ENCODE data around the gene NFKBIZ.

NFKBIZ gene, protein sequence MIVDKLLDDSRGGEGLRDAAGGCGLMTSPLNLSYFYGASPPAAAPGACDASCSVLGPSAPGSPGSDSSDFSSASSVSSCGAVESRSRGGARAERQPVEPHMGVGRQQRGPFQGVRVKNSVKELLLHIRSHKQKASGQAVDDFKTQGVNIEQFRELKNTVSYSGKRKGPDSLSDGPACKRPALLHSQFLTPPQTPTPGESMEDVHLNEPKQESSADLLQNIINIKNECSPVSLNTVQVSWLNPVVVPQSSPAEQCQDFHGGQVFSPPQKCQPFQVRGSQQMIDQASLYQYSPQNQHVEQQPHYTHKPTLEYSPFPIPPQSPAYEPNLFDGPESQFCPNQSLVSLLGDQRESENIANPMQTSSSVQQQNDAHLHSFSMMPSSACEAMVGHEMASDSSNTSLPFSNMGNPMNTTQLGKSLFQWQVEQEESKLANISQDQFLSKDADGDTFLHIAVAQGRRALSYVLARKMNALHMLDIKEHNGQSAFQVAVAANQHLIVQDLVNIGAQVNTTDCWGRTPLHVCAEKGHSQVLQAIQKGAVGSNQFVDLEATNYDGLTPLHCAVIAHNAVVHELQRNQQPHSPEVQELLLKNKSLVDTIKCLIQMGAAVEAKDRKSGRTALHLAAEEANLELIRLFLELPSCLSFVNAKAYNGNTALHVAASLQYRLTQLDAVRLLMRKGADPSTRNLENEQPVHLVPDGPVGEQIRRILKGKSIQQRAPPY

DNA sequence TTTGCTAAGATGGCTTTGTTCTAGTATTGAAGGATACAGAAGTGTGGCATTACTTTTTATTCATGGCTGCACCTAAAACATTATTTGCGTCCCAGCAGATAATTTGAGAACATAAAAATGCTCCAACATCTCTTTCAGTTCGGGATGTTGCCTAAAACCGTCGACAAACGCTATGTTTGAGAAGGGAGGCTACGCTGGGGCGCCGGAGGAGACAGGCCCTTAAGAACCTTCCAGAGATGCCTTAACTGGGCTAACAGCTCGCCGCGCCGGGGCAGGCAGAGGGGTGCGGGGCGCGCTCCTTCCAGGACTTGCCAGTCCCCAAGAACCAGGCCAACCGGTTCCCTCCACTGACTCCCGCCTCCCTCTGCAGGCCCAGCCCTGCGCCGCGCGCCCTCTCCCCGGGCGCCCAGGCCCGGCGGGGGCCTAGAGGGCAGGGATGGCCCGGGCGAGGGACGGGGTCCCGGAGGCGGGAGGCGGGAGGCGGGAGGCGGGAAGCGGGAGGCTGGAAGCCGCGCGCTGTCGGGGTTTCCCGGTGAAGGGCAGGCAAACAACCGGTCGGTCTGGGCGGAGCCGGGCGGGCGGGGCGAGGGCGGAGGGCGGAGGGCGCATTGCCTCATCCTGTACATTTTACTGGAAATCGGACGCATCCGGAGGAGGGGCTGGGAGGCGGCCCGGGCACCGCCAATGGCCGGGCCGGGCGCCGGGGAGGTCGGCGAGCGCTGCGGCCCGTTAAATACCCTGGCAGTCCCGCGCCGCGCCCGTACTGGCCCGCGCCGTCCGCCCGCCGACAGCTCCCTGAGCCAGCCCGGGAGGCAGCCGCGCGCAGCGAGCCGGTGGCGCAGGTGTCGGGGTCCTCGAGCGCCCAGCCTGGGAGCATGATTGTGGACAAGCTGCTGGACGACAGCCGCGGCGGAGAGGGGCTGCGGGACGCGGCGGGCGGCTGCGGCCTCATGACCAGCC lies at the start of gene NFKBIZ:
Gene NFKBIZ (plus strand): TSS at position 761 of the 960 bp plus-strand sequence. CDS start 115 bp downstream, at position 876.
- TF ChIP-seq, protein P1, sequence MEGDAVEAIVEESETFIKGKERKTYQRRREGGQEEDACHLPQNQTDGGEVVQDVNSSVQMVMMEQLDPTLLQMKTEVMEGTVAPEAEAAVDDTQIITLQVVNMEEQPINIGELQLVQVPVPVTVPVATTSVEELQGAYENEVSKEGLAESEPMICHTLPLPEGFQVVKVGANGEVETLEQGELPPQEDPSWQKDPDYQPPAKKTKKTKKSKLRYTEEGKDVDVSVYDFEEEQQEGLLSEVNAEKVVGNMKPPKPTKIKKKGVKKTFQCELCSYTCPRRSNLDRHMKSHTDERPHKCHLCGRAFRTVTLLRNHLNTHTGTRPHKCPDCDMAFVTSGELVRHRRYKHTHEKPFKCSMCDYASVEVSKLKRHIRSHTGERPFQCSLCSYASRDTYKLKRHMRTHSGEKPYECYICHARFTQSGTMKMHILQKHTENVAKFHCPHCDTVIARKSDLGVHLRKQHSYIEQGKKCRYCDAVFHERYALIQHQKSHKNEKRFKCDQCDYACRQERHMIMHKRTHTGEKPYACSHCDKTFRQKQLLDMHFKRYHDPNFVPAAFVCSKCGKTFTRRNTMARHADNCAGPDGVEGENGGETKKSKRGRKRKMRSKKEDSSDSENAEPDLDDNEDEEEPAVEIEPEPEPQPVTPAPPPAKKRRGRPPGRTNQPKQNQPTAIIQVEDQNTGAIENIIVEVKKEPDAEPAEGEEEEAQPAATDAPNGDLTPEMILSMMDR (conservative IDR thresholded peaks at IDR 0.05): no peak
- peak; percentile 56 for TF ChIP-seq ZFX (IDR thresholded peaks at IDR 0.05)
- peak within 1 kb of the TSS; percentile 87 for H3K27ac ChIP-seq

DNA sequence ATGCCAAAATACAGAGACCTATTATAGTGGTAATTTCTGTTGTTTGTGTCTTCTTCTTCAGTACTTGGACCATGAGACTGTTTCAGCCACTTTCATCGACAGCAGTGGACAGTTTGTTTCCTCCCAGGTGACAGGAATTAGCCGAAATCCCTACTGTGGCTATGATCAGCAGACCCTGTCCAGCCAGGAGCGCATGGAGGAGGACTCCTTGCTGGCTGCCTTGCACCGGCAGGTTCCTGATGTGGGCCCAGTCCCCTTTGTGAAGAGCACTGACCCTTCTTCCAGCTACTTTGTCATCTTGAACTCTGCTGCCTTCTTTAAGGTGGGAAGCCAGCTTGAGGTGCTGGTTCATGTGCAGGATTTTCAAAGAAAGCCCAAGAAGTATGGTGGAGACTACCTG lies 48.1 kb upstream of the NFKBIZ start:
- H3K27ac ChIP-seq: no peak overlapping the region
- no peak for TF ChIP-seq ZFX (IDR thresholded peaks at IDR 0.05)
- TF ChIP-seq, protein P1 (conservative IDR thresholded peaks at IDR 0.05): no peak

DNA sequence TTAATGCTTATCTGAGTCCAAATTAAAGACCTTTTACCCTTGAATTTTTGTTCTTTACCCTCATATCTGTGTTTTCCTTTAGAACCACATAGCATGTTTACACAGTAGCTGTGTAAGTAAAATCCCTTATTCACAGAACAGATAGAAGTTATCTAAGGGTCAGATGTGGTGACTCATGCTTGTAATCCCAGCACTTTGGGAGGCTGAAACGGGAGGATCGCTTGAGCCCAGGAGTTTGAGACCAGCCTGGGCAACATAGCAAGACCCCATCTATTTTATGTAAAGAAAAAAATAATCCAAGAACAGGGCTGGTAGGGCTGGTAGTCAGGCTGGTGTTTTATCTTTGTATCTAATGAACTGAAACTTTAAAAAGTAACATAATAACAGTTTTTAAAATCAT lies 47.1 kb upstream of the NFKBIZ start:
- TF ChIP-seq, protein P1 (conservative IDR thresholded peaks at IDR 0.05): no peak
- TF ChIP-seq ZFX (IDR thresholded peaks at IDR 0.05): no peak
- no peak overlapping the region for H3K27ac ChIP-seq

DNA sequence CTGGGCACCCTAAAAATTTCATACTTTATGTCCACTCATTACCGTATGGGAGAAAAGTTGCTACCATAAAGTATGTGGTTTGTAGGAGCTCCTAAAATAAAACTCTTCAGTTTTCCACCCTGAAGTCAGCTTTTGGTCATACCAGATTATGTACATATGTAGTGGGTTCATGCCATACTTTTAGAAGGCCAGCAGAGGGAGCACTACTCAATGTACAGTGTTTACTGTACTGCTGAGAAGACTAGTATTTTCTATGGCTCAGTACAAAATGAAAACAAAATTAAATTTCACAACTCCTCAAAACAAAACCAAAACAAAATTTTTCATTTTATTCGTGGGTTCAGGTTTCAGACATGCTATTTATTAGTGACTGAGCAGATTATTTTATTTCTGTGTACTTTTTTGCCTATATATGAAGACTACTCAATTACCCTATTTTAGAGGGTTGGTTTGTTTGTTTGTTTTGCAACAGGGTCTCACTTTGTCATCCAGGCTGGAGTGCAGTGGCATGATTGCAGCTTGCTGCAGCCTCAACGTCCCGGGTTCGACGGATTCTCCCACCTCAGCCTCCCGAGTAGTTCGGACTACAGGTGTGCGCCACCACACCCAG lies 46.0 kb upstream of the NFKBIZ start:
- no peak overlapping the region for H3K27ac ChIP-seq
- TF ChIP-seq ZFX (IDR thresholded peaks at IDR 0.05): no peak
- TF ChIP-seq, protein P1 (conservative IDR thresholded peaks at IDR 0.05): peak; percentile 88

DNA sequence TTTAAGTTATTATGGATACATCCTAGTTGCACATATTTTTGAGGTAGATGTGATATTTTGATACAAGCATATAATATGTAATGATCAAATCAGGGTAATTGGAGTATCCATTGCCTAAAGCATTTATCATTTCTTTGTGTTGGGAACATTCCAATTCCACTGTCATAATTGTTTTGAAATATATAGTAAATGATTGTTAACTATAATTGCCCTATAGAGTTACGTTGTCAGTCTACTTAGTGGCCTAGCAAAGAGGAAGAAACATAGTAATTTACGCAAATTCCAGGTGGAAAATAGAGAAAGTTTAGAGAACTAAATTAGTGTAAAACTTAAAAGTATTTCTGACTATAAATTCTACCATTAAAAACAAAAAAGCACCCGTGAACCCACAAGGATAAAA lies 45.4 kb upstream of the NFKBIZ start:
- H3K27ac ChIP-seq: no peak overlapping the region
- TF ChIP-seq, protein P1 (conservative IDR thresholded peaks at IDR 0.05): no peak
- TF ChIP-seq ZFX (IDR thresholded peaks at IDR 0.05): no peak

DNA sequence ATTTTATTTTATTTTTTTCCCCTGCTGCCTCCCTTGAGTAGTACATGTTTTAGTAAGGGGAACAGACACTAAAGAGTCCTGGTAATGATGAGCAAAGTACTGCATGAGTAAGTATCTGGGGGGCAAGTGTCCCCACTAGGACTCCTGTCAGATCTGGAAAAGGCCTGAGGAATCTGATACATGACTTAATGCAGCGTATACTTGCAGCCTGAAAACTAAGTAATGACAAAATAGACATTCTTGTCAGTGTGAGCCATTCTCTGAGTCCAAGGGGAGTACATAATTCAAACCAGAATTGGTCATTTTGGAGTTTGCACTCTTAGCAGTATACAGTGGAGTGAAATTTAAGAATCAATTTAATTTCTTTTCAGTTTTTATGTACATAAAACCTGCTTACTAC lies 42.8 kb upstream of the NFKBIZ start:
- H3K27ac ChIP-seq: no peak overlapping the region
- TF ChIP-seq, protein P1 (conservative IDR thresholded peaks at IDR 0.05): no peak
- no peak for TF ChIP-seq ZFX (IDR thresholded peaks at IDR 0.05)
